ENCODE results near the gene LUZP2.

DNA sequence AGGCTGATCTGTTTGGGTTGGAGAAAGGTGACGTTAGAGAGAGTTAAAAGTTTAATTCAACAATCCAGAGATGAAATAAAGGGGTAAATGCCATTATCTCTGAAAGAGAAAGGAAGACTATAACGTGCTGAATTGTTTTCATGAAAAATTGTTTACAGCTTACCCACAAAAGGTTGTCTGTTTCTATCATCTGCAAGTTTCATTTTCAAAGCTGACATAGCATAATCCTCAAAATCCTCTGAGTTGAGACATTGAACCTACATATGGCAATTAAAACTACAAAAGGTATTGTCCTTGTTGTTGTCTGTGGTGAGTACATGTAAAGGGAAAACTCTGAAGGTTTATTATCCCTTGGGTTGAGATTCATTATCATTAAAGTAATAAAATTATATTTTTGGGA is 569.9 kb downstream of the LUZP2 start:
- TF ChIP-seq POLR2A (IDR thresholded peaks at IDR 0.05; ENCODE audit: low read depth, low read length), result no peak
- TF ChIP-seq TAF1 (IDR thresholded peaks at IDR 0.05; ENCODE audit: borderline replicate concordance, low read depth, low read length), result no peak
